Spleen (tissue), 11 donors: Measurements from ENCODE around the gene SECISBP2. TPM values are rescaled to one million over a fixed set of nuclear protein-coding genes. Genes with fewer than 3 reads are reported as not detected.
"Not testable (repeated sequence)": the region's sequence is repeated elsewhere in the genome, so short reads cannot be mapped to it uniquely, and the experiment has no call there.

Experiments used
- DNase-seq: peaks from one replicate; pipeline ENCODE4 v3.0.0-alpha.2; 2020
- H3K27ac ChIP-seq, 8 donors: fragments of 200-600 bp; sonication (generic) in 7 of 8; 1 replicate in 4 of 8; 2 replicates in 4 of 8; pipeline versions ENCODE4 v1.5.0 to v1.8.0; 2016 to 2021; ENCODE audit warnings: inconsistent platforms in 4 of 8, mild to moderate bottlenecking in 4 of 8, moderate library complexity in 1 of 8
- H3K27me3 ChIP-seq, 7 donors: fragments of 200-600 bp; sonication (generic) in 6 of 7; replicated peaks in 1 of 7; 1 replicate in 4 of 7; 2 replicates in 3 of 7; pipeline versions ENCODE4 v1.5.0 to v1.8.0; 2016 to 2021; ENCODE audit warnings: inconsistent platforms in 3 of 7, mild to moderate bottlenecking in 1 of 7
- H3K36me3 ChIP-seq, 6 donors: fragments of 200-600 bp; sonication (generic) in 5 of 6; 1 replicate in 4 of 6; 2 replicates in 2 of 6; pipeline versions ENCODE4 v1.5.0 to v1.8.0; 2016 to 2021; ENCODE audit warnings: inconsistent platforms in 2 of 6
- H3K4me1 ChIP-seq, 6 donors: fragments of 200-600 bp; sonication (generic) in 5 of 6; 1 replicate in 3 of 6; 2 replicates in 3 of 6; pipeline versions ENCODE4 v1.5.0 to v1.8.0; 2016 to 2021; ENCODE audit warnings: inconsistent platforms in 3 of 6
- H3K4me3 ChIP-seq, 8 donors: fragments of 200-600 bp; sonication (generic) in 7 of 8; 1 replicate in 4 of 8; 2 replicates in 4 of 8; pipeline versions ENCODE4 v1.5.0 to v1.8.0; 2016 to 2021; ENCODE audit warnings: inconsistent platforms in 4 of 8, mild to moderate bottlenecking in 4 of 8, moderate library complexity in 2 of 8
- H3K9me3 ChIP-seq, 8 donors: fragments of 200-600 bp; sonication (generic) in 7 of 8; 1 replicate in 4 of 8; 2 replicates in 4 of 8; pipeline versions ENCODE4 v1.5.0 to v1.8.0; 2016 to 2021; ENCODE audit warnings: inconsistent platforms in 4 of 8
- CTCF ChIP-seq, 11 experiments: fragments of 200-600 bp in 7 of 11; fragments of 450-650 bp in 4 of 11; sonication (generic) in 4 of 11; IDR thresholded peaks in 8 of 11; conservative IDR thresholded peaks in 3 of 11; 1 replicate in 7 of 11; 2 replicates in 4 of 11; pipeline versions ENCODE4 v1.4.0 to v1.8.0; 2016 to 2021; ENCODE audit warnings: antibody characterized with exemption in 11 of 11, inconsistent platforms in 4 of 11, mild to moderate bottlenecking in 1 of 11
- POLR2A ChIP-seq, 3 donors: fragments of 450-650 bp; IDR thresholded peaks; one replicate each; pipeline ENCODE4 v1.5.1; 2017; ENCODE audit warnings: antibody characterized with exemption in 3 of 3, mild to moderate bottlenecking in 1 of 3
- POLR2AphosphoS5 ChIP-seq, 3 donors: sonication (generic); formaldehyde crosslinking; IDR thresholded peaks; one replicate each; pipeline ENCODE4 v1.5.1; 2017; ENCODE audit warnings: antibody characterized with exemption in 3 of 3
- WGBS, 5 donors: extraction: QIAGEN DNeasy Blood & Tissue Kit in 3 of 5; methylation state at CpG; one replicate each; pipeline versions ENCODE4 v1.1.5 to v1.1.7; 2013 to 2018; 5-methylcytosine and 5-hydroxymethylcytosine counted together
- intact Hi-C: fragments of 100-400 bp; cut with DNase I; formaldehyde crosslinking; loops from one replicate; pipeline ENCODE4 v1.15.0; 2023; ENCODE audit warnings: low total_unique reads
- polyA plus RNA-seq, 3 donors: library from polyadenylated mRNA; stranded (reverse); fragments of 200-250 nt; gene quantifications; one replicate each; pipeline ENCODE4 v1.2.1, GENCODE V29; 2013
- total RNA-seq, 7 donors: library from RNA; depleted of rRNA in 3 of 7; stranded (reverse); fragments of >200 nt in 3 of 7; fragmentation: NEBNext Ultra II Directional in 4 of 7; extraction: Animal tissue kit (Norgen Biotek cat#: 25700) in 4 of 7; gene quantifications; one replicate each; pipeline versions ENCODE4 v1.1.0 to v1.2.1, GENCODE V29; 2016 to 2021
- donor health status: healthy with polysubstance abuse.
- donor health status: DM: no; HTN: no; CAD: no; lungs with moderate emphysema.
- donor health status: DM: no; HTN: no; CAD: no.
- donor health status: Bipolar disorder and iron deficiency.
- donor health status: healthy.
- donor health status: DM: no; HTN: no; CAD: no.
- donor health status: DM: yes; HTN: yes; CAD: no.

The SECISBP2 gene
- total and polyA plus RNA-seq, 10 donors: 20.7 to 117 (median 82.3) TPM

GRCh38 chr9:89291741-89292140, 26.6 kb upstream of the SECISBP2 start:
- Histone ChIP-seq H3K36me3 (no peaks in the 10 kb centered on the region), H3K4me3 (no peak overlapping the region), H3K27me3 (no peaks in the 10 kb centered on the region), H3K9me3 (peaks cover 0 to 11% (median 9%) of the 10 kb centered on the region in 8 donors), H3K4me1 (no peaks in the 10 kb centered on the region), H3K27ac (no peak overlapping the region)
- intact Hi-C loops: no loop called here
- DNase-seq: no peak
- TF ChIP-seq POLR2A (IDR thresholded peaks at IDR 0.05) (no peak), POLR2AphosphoS5 (IDR thresholded peaks at IDR 0.05) (no peak), CTCF (IDR thresholded peaks at IDR 0.05 in 8 of 11, conservative IDR thresholded peaks at IDR 0.05 in 3 of 11) (no peak)
- 91 to 97% (median 96%) methylated on average over 2 of the region's 2 CpGs for WGBS, 5 donors

GRCh38 chr9:89293014-89293413, 25.3 kb upstream of the SECISBP2 start:
- 93 to 97% (median 96%) methylated on average over 1 of the region's 1 CpG for WGBS, 5 donors
- Histone ChIP-seq H3K4me3 (no peak overlapping the region), H3K4me1 (no peaks in the 10 kb centered on the region), H3K27ac (no peak overlapping the region), H3K36me3 (no peaks in the 10 kb centered on the region), H3K27me3 (no peaks in the 10 kb centered on the region), H3K9me3 (peaks cover 0 to 11% (median 9%) of the 10 kb centered on the region in 8 donors)
- DNase-seq: no peak
- TF ChIP-seq POLR2AphosphoS5 (IDR thresholded peaks at IDR 0.05) (no peak), POLR2A (IDR thresholded peaks at IDR 0.05) (no peak), CTCF (IDR thresholded peaks at IDR 0.05 in 8 of 11, conservative IDR thresholded peaks at IDR 0.05 in 3 of 11) (no peak)
- intact Hi-C loops: no loop called here

DNA sequence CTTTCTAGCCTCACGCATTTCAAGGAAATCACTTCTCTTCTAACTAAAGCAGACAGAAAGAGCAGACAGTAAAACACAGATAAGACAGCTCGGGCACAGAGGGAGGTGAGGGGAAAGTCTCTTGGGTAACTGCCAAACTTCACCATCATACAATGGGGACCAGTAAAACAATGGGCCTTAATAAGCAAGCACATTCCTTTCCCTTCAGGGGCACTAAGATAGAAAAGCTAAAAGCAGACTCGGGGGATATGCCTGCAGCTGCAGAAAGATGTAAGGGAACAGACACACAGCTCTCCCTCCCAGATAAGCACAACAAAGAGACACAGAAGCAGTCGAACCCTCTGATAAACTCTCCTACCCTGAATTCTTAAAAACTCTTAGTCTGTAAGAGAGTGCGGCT, 22.9 kb upstream of the SECISBP2 start:
- DNase-seq: no peak
- TF ChIP-seq CTCF (IDR thresholded peaks at IDR 0.05 in 8 of 11, conservative IDR thresholded peaks at IDR 0.05 in 3 of 11) (no peak), POLR2AphosphoS5 (IDR thresholded peaks at IDR 0.05) (no peak), POLR2A (IDR thresholded peaks at IDR 0.05) (no peak)
- intact Hi-C loops: no loop called here
- Histone ChIP-seq H3K36me3 (no peaks in the 10 kb centered on the region), H3K27me3 (no peaks in the 10 kb centered on the region), H3K4me1 (no peaks in the 10 kb centered on the region), H3K4me3 (no peak overlapping the region), H3K27ac (no peak overlapping the region), H3K9me3 (peaks cover 0 to 11% (median 9%) of the 10 kb centered on the region in 8 donors)
- WGBS, 5 donors: 69 to 77% (median 76%) methylated on average over 5 of the region's 5 CpGs

GRCh38 chr9:89301996-89302395, 16.3 kb upstream of the SECISBP2 start:
- H3K36me3 ChIP-seq, H3K27ac ChIP-seq, H3K9me3 ChIP-seq, intact Hi-C loops, H3K4me1 ChIP-seq, DNase-seq, H3K4me3 ChIP-seq, H3K27me3 ChIP-seq: not testable (repeated sequence)
- WGBS, 5 donors: 72 to 98% (median 88%) methylated on average over 2 of the region's 2 CpGs
